22Rv1 (cell line): Measurements from ENCODE around the gene TIAM2.

Experiments
- CTCF ChIP-seq: fragments of 450-650 bp; IDR thresholded peaks from 2 replicates; pipeline ENCODE4 v1.5.1; 2017; ENCODE audit warnings: mild to moderate bottlenecking
- ZFX ChIP-seq: fragments of 450-650 bp; IDR thresholded peaks from 2 replicates; pipeline ENCODE4 v1.6.1; 2017; ENCODE audit warnings: antibody characterized with exemption, borderline replicate concordance

GRCh38 chr6:154951345-154952200 is 43.5 kb upstream of the TIAM2 start:
- TF ChIP-seq CTCF (no peak), ZFX (no peak)
